Panc1 (cell line): ENCODE data around the gene NFYC. TPM values are rescaled to one million over a fixed set of nuclear protein-coding genes. Genes with fewer than 3 reads are reported as not detected.

ENCODE experiments used
- ATAC-seq: fragments of 200-7000 bp; cut with Tn5 transposase; 2 replicates; pipeline ENCODE4 v1.9.1; 2020; ENCODE audit warnings: mild to moderate bottlenecking, moderate library complexity
- BruUV-seq: library from RNA; stranded (reverse); fragments of 400-500 nt; replicated peaks from 2 replicates; lab custom pipeline; 2021; lab: Mats Ljungman, UMichigan
- CTCF ChIA-PET: fragments of 300-600 bp; sonication (Branson Sonifier 250); formaldehyde crosslinking; loops from one replicate; lab custom pipeline; 2022; ENCODE audit warnings: antibody characterized with exemption; lab: Charles Lee
- POLR2A ChIA-PET: fragments of 300-600 bp; sonication (Branson Sonifier 250); formaldehyde crosslinking; loops from one replicate; lab custom pipeline; 2022; ENCODE audit warnings: antibody characterized with exemption; lab: Charles Lee
- DNase-seq: peaks from one replicate; pipeline ENCODE4 v3.0.0-alpha.2; 2010; ENCODE audit warnings: low read depth, low spot score
- H3K27ac ChIP-seq: 2 replicates; pipeline ENCODE4 v1.5.1; 2011; ENCODE audit warnings: mild to moderate bottlenecking, low read length, inconsistent platforms
- H3K27me3 ChIP-seq: fragments of 200-500 bp; sonication (Bioruptor generic); 2 replicates; pipeline ENCODE4 v1.6.0; 2014; ENCODE audit warnings: low read length, inconsistent platforms; ENCODE audit not compliant: control insufficient read depth, insufficient read depth
- H3K36me3 ChIP-seq: fragments of 200-500 bp; sonication (Bioruptor generic); 2 replicates; pipeline ENCODE4 v1.5.1; 2014; ENCODE audit warnings: inconsistent platforms, mild to moderate bottlenecking, low read length, moderate library complexity; ENCODE audit not compliant: control insufficient read depth, insufficient read depth
- H3K4me1 ChIP-seq: 2 replicates; pipeline ENCODE4 v1.5.1; 2011; ENCODE audit warnings: inconsistent platforms, mild to moderate bottlenecking, low read length, moderate library complexity; ENCODE audit not compliant: control insufficient read depth, insufficient read depth
- H3K4me3 ChIP-seq, 2 experiments: 2 replicates each; pipeline ENCODE4 v1.5.1; 2011 to 2012; ENCODE audit warnings: low read depth in 2 of 2, low read length in 2 of 2, mild to moderate bottlenecking in 2 of 2, inconsistent platforms in 1 of 2, moderate library complexity in 1 of 2
- H3K9me3 ChIP-seq: fragments of 200-500 bp; sonication (Bioruptor generic); 2 replicates; pipeline ENCODE4 v1.5.1; 2014; ENCODE audit warnings: low read depth, mild to moderate bottlenecking, inconsistent platforms, low read length, moderate library complexity; ENCODE audit not compliant: control insufficient read depth, insufficient read depth
- CTCF ChIP-seq: fragments of 450-650 bp; IDR thresholded peaks from 2 replicates; pipeline ENCODE4 v1.5.1; 2017; ENCODE audit warnings: mild to moderate bottlenecking
- POLR2AphosphoS5 ChIP-seq: IDR thresholded peaks from 2 replicates; pipeline ENCODE4 v1.6.1; 2012; ENCODE audit warnings: mild to moderate bottlenecking, low read depth, low read length, moderate library complexity
- REST ChIP-seq, 2 experiments: IDR thresholded peaks; 2 replicates each; pipeline ENCODE4 v1.6.1; 2011 to 2012; ENCODE audit warnings: low read depth in 2 of 2, control low read depth in 1 of 2, low read length in 1 of 2, mild to moderate bottlenecking in 1 of 2, moderate library complexity in 1 of 2; ENCODE audit not compliant: insufficient read depth in 1 of 2
- SIN3A ChIP-seq: IDR thresholded peaks from 2 replicates; pipeline ENCODE4 v1.6.1; 2012; ENCODE audit warnings: low read depth, mild to moderate bottlenecking, low read length, moderate library complexity, borderline replicate concordance; ENCODE audit not compliant: insufficient read depth
- TCF7L2 ChIP-seq: IDR thresholded peaks from 2 replicates; pipeline ENCODE4 v1.6.1; 2011; ENCODE audit warnings: mild to moderate bottlenecking, low read depth, low read length, inconsistent platforms
- in situ Hi-C: cut with HindIII; loops from 2 replicates; pipeline ENCODE4 v1.10.0; 2016; ENCODE audit warnings: low sequenced_read_pairs, low pct_unique_long_range_greater_than_20kb
- intact Hi-C: fragments of 100-400 bp; cut with micrococcal nuclease; formaldehyde crosslinking; loops from one replicate; pipeline ENCODE4 v1.10.0; 2022; ENCODE audit not compliant: unreplicated experiment
- total RNA-seq: library from RNA; stranded (reverse); gene quantifications from one replicate; pipeline ENCODE4 v1.2.1, GENCODE V29; 2021; ENCODE audit not compliant: unreplicated experiment

NFYC gene
- total RNA-seq, 1 experiment from 2014 or later = 81.9 TPM

GRCh38 chr1:40732756-40733301, 41.3 kb downstream of the NFYC start:
- ATAC-seq = no peak
- Histone ChIP-seq H3K27ac (no peak overlapping the region), H3K4me1 (0 out of 2 replicates have a peak, but pooled peaks cover 2% of the 10 kb centered on the region), H3K9me3 (no peaks in the 10 kb centered on the region), H3K4me3 (no peak overlapping the region), H3K27me3 (no peaks in the 10 kb centered on the region), H3K36me3 (no peaks in the 10 kb centered on the region)
- intact Hi-C loops = no loop called here
- no TSS peak for BruUV-seq
- in situ Hi-C loops = no loop called here
- ChIA-PET CTCF (no interaction called here), POLR2A (no interaction called here)
- TF ChIP-seq CTCF (no peak), POLR2AphosphoS5 (no peak), SIN3A (no peak), REST (IDR thresholded peaks at IDR 0.05; ENCODE audit: insufficient read depth in 1 of 2, low read depth in 2 of 2, low read length in 1 of 2) (no peak)
- DNase-seq = no peak

GRCh38 chr1:40734882-40735628, 43.6 kb downstream of the NFYC start:
- TF ChIP-seq CTCF (no peak), SIN3A (no peak), POLR2AphosphoS5 (no peak), TCF7L2 (no peak), REST (IDR thresholded peaks at IDR 0.05; ENCODE audit: insufficient read depth in 1 of 2, low read depth in 2 of 2, low read length in 1 of 2) (no peak)
- Histone ChIP-seq H3K4me3 (no peak overlapping the region), H3K4me1 (peaks cover 5% of the 10 kb centered on the region; the same call in 1 of the 2 replicates), H3K36me3 (peaks cover 4% of the 10 kb centered on the region; the same call in 1 of the 2 replicates), H3K27me3 (no peaks in the 10 kb centered on the region), H3K9me3 (no peaks in the 10 kb centered on the region), H3K27ac (no peak overlapping the region)
- no peak for ATAC-seq
- ChIA-PET CTCF (no interaction called here), POLR2A (interaction anchor here (0.6 kb wide), 1 partner anchor 17 kb away, joined by 3 read pairs; no protein-coding TSS in a partner anchor)
- no peak for DNase-seq
- in situ Hi-C loops (no loop called here), intact Hi-C loops (no loop called here)
- BruUV-seq = no TSS peak
